Measurements from ENCODE around the gene CHRNA9.
"Not testable (repeated sequence)": the region's sequence is repeated elsewhere in the genome, so short reads cannot be mapped to it uniquely, and the experiment has no call there.

The CHRNA9 gene

DNA sequence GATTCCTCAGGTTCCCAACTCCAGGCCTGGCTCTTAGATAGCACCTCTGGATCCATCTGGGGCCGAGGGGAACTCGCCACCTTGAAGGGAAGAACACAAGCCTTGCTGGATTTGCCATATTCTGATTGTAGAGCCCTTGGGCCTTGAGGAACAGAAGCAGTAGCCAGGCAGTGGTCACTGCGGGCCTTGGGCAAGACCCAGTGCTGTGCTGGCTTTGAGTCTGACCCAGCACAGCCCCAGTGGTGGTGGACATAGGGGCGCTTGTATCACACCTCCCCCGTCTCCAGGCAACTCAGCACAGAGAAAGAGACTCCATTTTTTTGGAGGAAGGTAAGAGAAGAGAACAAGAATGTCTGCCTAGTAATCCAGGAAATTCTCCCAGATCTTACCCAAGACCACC lies 45.5 kb downstream of the CHRNA9 start:
- no peak for DNase-seq (ENCODE audit: low read depth in 2 of 2)

DNA sequence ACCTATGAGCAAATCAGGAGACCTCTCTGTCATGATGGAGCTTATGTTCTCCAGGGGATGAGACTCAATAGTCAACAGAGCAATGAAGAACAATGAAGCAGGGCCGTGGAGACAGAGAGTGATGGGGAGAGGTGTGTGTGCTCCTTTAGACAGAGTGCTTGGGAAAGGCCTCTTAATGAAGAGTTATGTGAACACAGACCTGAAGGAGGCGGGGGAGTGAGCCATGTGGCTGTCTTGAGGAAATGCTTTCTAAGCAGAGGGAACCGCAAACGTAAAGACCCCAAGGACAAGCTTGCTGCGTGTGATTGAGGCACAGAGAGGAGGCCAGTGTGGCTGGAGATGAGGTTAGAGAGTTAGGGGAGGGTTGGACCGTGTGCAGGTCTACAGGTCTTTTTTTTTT lies 53.1 kb downstream of the CHRNA9 start:
- DNase-seq (ENCODE audit: low read depth in 2 of 2): no peak

DNA sequence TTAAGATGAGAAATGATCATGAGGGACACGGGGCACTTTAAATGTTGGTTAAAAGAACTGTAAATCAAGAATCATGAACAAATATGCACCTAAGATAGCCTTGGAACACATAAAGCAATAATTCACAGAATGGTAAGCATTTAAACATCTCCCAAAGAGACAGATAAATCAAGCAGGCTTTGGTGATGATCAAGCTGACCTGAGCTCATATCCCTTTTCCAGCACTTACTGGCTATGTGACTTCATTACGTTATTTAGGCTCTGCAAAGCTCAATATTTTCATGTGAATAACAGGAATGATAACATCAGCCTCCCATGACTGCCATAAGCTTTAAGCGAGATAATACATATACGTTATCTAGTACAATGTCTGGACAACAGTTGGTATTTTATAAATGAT lies 54.9 kb downstream of the CHRNA9 start:
- no peak for DNase-seq (ENCODE audit: low read depth in 2 of 2)

DNA sequence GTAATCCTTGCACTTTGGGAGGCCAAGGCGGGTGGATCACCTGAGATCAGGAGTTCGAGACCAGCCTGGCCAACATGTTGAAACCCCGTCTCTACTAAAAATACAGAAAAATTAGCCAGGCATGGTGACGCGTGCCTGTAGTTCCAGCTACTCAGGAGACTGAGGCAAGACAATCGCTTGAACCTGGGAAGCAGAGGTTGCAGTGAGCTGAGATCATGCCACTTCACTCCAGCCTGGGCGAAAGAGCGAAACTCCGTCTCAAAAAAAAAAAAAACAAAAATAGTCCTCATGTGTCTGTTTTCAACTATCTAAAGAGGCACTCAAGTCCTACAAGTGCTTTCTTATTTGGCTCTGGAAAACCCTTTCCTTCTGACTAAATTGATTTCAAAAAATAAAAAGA lies 57.1 kb downstream of the CHRNA9 start:
- not testable (repeated sequence) for DNase-seq (ENCODE audit: low read depth in 2 of 2)

- no peak for DNase-seq (ENCODE audit: low read depth in 2 of 2)
These were observed 59.1 kb downstream of the CHRNA9 start for GRCh38 chr4:40394236-40394635.

GRCh38 chr4:40395166-40395900 lies 60.2 kb downstream of the CHRNA9 start:
- no peak for DNase-seq (ENCODE audit: low read depth in 2 of 2)

- no peak for DNase-seq (ENCODE audit: low read depth in 2 of 2)
These were observed 61.0 kb downstream of the CHRNA9 start for GRCh38 chr4:40395908-40396793.

DNA sequence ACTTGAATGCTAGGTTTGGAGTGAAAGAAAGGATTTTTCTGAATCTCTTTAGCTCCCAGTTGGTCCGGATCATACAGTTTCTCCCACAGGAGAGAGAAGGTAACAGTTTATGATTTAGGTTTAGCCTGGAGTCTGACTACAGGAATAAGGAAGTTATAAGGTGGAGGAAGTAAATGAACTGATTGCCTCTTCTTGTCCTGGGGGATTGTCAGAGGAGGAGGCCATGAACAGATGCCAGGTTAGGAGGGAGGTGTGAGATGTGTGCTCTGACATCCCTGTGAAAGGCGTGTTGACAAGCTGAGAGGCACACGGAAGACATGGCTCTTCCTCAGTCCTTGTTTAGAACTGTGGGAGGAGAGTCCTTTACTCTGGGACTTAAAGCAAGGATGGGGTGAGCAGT lies 64.4 kb downstream of the CHRNA9 start:
- DNase-seq (ENCODE audit: low read depth in 2 of 2): no peak

- no peak for DNase-seq (ENCODE audit: low read depth in 2 of 2)
These were observed 66.0 kb downstream of the CHRNA9 start for GRCh38 chr4:40401096-40401495.

GRCh38 chr4:40401631-40402030 lies 66.5 kb downstream of the CHRNA9 start:
- DNase-seq (ENCODE audit: low read depth in 2 of 2): no peak

- no peak for DNase-seq (ENCODE audit: low read depth in 2 of 2)
These were observed 67.4 kb downstream of the CHRNA9 start for GRCh38 chr4:40402556-40402955.

DNA sequence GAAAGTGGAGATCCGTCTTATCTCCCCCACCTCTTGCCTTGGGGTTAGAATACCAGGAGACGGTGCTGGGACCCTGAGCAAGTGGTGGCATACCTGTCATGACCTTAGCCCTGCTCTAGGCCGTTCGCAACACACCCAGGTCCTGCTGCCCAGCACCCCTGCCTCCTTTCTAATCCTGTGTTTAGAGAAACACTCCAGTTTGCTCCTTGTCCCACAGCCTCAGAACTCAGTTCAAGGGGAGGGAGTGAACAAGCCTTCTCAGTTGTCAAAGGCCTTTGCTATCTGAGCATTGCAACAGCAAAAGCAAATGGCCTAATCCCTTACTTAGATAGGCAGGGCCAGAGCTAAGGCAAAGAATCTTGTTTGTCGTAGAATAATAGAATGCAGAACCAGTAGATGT lies 67.9 kb downstream of the CHRNA9 start:
- no peak for DNase-seq (ENCODE audit: low read depth in 2 of 2)

Data from stimulated activated CD8-positive, alpha-beta memory T cell treated with anti-CD3 and anti-CD28 coated beads, Interleukin-2, amount 100 ng/mL, for 1 hour (primary cell).